H1 (cell line): ENCODE measurements around the gene CKM. TPM values are rescaled to one million over a fixed set of nuclear protein-coding genes. Genes with fewer than 3 reads are reported as not detected.
A peak's percentile ranks its signal among the peaks of the same experiment; 100 is the strongest.

Source experiments
- CTCF ChIA-PET: fragments of 300-600 bp; sonication (Branson Sonifier 250); formaldehyde crosslinking; loops from one replicate; lab custom pipeline; 2021; ENCODE audit not compliant: partially characterized antibody; lab: Charles Lee
- POLR2A ChIA-PET: fragments of 300-600 bp; sonication (Branson Sonifier 250); formaldehyde crosslinking; loops from one replicate; lab custom pipeline; 2021; ENCODE audit warnings: inconsistent platforms; ENCODE audit not compliant: partially characterized antibody; lab: Charles Lee
- DNase-seq, 2 experiments: peaks; one replicate each; pipeline versions ENCODE4 v3.0.0 to v3.0.0-alpha.2; 2010 to 2022; ENCODE audit warnings: low spot score in 2 of 2, low read depth in 1 of 2, mixed read lengths in 1 of 2
- FAIRE-seq: peaks from 2 replicates; lab custom pipeline; 2011; peaks lifted over from hg19 to GRCh38; lab: Jason Lieb, UNC
- H2AFZ ChIP-seq: 2 replicates; pipeline ENCODE4 v1.8.1; 2012; ENCODE audit warnings: low read length, inconsistent platforms
- H2AK5ac ChIP-seq: 2 replicates; pipeline ENCODE4 v1.6.1; 2013; ENCODE audit warnings: low read depth, low read length
- H2BK120ac ChIP-seq: replicated peaks from 2 replicates; pipeline ENCODE3; 2013; ENCODE audit warnings: low read depth, low read length, inconsistent platforms
- H2BK12ac ChIP-seq: 2 replicates; pipeline ENCODE4 v1.6.1; 2013; ENCODE audit warnings: low read depth, low read length
- H2BK15ac ChIP-seq: 2 replicates; pipeline ENCODE4 v1.6.1; 2013; ENCODE audit warnings: low read length
- H2BK20ac ChIP-seq: 2 replicates; pipeline ENCODE4 v1.6.1; 2013; ENCODE audit warnings: low read length
- H2BK5ac ChIP-seq: 2 replicates; pipeline ENCODE4 v1.6.1; 2013; ENCODE audit warnings: low read depth, low read length
- H3K14ac ChIP-seq: 2 replicates; pipeline ENCODE4 v1.6.1; 2013; ENCODE audit warnings: inconsistent platforms; ENCODE audit not compliant: insufficient read length
- H3K18ac ChIP-seq: 2 replicates; pipeline ENCODE4 v1.6.1; 2013; ENCODE audit warnings: low read length; ENCODE audit errors: extremely low read depth
- H3K23ac ChIP-seq: 2 replicates; pipeline ENCODE4 v1.6.1; 2013; ENCODE audit warnings: inconsistent platforms; ENCODE audit not compliant: insufficient read length
- H3K23me2 ChIP-seq: 2 replicates; pipeline ENCODE4 v1.6.1; 2013; ENCODE audit warnings: low read depth, low read length
- H3K27ac ChIP-seq: 2 replicates; pipeline ENCODE4 v1.6.1; 2011; ENCODE audit warnings: low read depth, low read length, inconsistent platforms
- H3K27me3 ChIP-seq, 4 experiments: replicated peaks in 1 of 4; 1 replicate in 1 of 4; 2 replicates in 3 of 4; pipeline versions ENCODE4 v1.6.1 to v1.8.1; 2011 to 2013; ENCODE audit warnings: low read length in 3 of 4, mild to moderate bottlenecking in 3 of 4, inconsistent platforms in 2 of 4, mixed read lengths in 2 of 4, moderate library complexity in 1 of 4; ENCODE audit not compliant: control insufficient read depth in 3 of 4, insufficient read depth in 3 of 4; ENCODE audit errors: extremely low read depth in 1 of 4
- H3K36me3 ChIP-seq, 4 experiments: 2 replicates each; pipeline versions ENCODE4 v1.6.1 to v1.8.1; 2011 to 2013; ENCODE audit warnings: mild to moderate bottlenecking in 4 of 4, low read length in 3 of 4, moderate library complexity in 2 of 4, control low read depth in 1 of 4, inconsistent platforms in 1 of 4; ENCODE audit not compliant: insufficient read depth in 4 of 4, control insufficient read depth in 2 of 4
- H3K4ac ChIP-seq: replicated peaks from 2 replicates; pipeline ENCODE3; 2013; ENCODE audit warnings: low read length, low read depth, mixed read lengths, inconsistent platforms; ENCODE audit not compliant: insufficient read length
- H3K4me1 ChIP-seq, 4 experiments: replicated peaks in 1 of 4; 1 replicate in 1 of 4; 2 replicates in 3 of 4; pipeline versions ENCODE4 v1.6.1 to v1.8.1; 2011 to 2013; ENCODE audit warnings: low read length in 3 of 4, inconsistent platforms in 2 of 4, mixed read lengths in 1 of 4; ENCODE audit not compliant: insufficient read depth in 4 of 4, control insufficient read depth in 3 of 4
- H3K4me2 ChIP-seq, 2 experiments: 2 replicates each; pipeline versions ENCODE4 v1.6.1 to v1.8.1; 2011 to 2013; ENCODE audit warnings: low read depth in 2 of 2, low read length in 2 of 2, control low read depth in 1 of 2, inconsistent platforms in 1 of 2, mild to moderate bottlenecking in 1 of 2; ENCODE audit not compliant: insufficient read depth in 1 of 2
- H3K4me3 ChIP-seq, 4 experiments: fragments of 200-600, 300-600 bp in 1 of 4; sonication (generic), shearing (Covaris generic), sonication (Bioruptor Twin) in 1 of 4; 2 replicates each; pipeline versions ENCODE4 v1.5.1 to v1.8.1; 2011 to 2016; ENCODE audit warnings: low read length in 4 of 4, low read depth in 3 of 4, control low read depth in 2 of 4, inconsistent platforms in 2 of 4, mild to moderate bottlenecking in 2 of 4, mixed read lengths in 1 of 4, moderate library complexity in 1 of 4; ENCODE audit not compliant: insufficient read depth in 2 of 4; ENCODE audit errors: extremely low read depth in 1 of 4
- H3K56ac ChIP-seq: replicated peaks from 2 replicates; pipeline ENCODE3; 2013; ENCODE audit warnings: low read depth, mild to moderate bottlenecking, mixed read lengths, low read length, inconsistent platforms; ENCODE audit not compliant: insufficient read length
- H3K79me1 ChIP-seq: 2 replicates; pipeline ENCODE4 v1.6.1; 2013; ENCODE audit warnings: low read depth, low read length, control low read depth
- H3K79me2 ChIP-seq, 2 experiments: 2 replicates each; pipeline versions ENCODE4 v1.6.1 to v1.8.1; 2012 to 2013; ENCODE audit warnings: low read length in 2 of 2, mild to moderate bottlenecking in 2 of 2, inconsistent platforms in 1 of 2; ENCODE audit not compliant: insufficient read depth in 2 of 2, control insufficient read depth in 1 of 2
- H3K9ac ChIP-seq, 4 experiments: replicated peaks in 1 of 4; 1 replicate in 1 of 4; 2 replicates in 3 of 4; pipeline versions ENCODE4 v1.6.1 to v1.8.1; 2011 to 2013; ENCODE audit warnings: low read depth in 3 of 4, low read length in 3 of 4, control low read depth in 2 of 4, mild to moderate bottlenecking in 2 of 4, moderate library complexity in 2 of 4, inconsistent platforms in 1 of 4; ENCODE audit errors: extremely low read depth in 1 of 4
- H3K9me3 ChIP-seq, 2 experiments: 2 replicates each; pipeline versions ENCODE4 v1.6.1 to v1.8.1; 2012 to 2013; ENCODE audit warnings: mild to moderate bottlenecking in 2 of 2, moderate library complexity in 2 of 2, control low read depth in 1 of 2, inconsistent platforms in 1 of 2, low read depth in 1 of 2, low read length in 1 of 2, mixed read lengths in 1 of 2; ENCODE audit not compliant: insufficient read depth in 2 of 2
- H4K20me1 ChIP-seq, 2 experiments: replicated peaks in 1 of 2; 2 replicates each; pipeline versions ENCODE3 to v1.8.1; 2011 to 2013; ENCODE audit warnings: inconsistent platforms in 2 of 2, low read length in 2 of 2, mild to moderate bottlenecking in 1 of 2; ENCODE audit not compliant: insufficient read depth in 2 of 2, control insufficient read depth in 1 of 2
- H4K5ac ChIP-seq: 2 replicates; pipeline ENCODE4 v1.6.1; 2013; ENCODE audit warnings: low read length, low read depth, mixed read lengths, inconsistent platforms; ENCODE audit not compliant: insufficient read length
- H4K8ac ChIP-seq: 2 replicates; pipeline ENCODE4 v1.8.0; 2013; ENCODE audit warnings: mild to moderate bottlenecking, moderate library complexity, low read length, inconsistent platforms; ENCODE audit not compliant: insufficient read depth; ENCODE audit errors: extremely low read depth
- H4K91ac ChIP-seq: replicated peaks from 2 replicates; pipeline ENCODE3; 2013; ENCODE audit warnings: low read length, mixed read lengths, inconsistent platforms; ENCODE audit not compliant: insufficient read length
- CHD1 ChIP-seq: IDR thresholded peaks from 2 replicates; pipeline ENCODE4 v1.6.1; 2012; ENCODE audit warnings: low read depth, low read length, improper control_type of control experiment
- CHD2 ChIP-seq: IDR thresholded peaks from 2 replicates; pipeline ENCODE4 v1.6.1; 2012; ENCODE audit warnings: low read length, improper control_type of control experiment
- HDAC6 ChIP-seq: IDR thresholded peaks from one replicate; pipeline ENCODE4 v1.7.1; 2012; ENCODE audit warnings: low read depth, mild to moderate bottlenecking, inconsistent platforms, low read length, moderate library complexity
- SP4 ChIP-seq: IDR thresholded peaks from 2 replicates; pipeline ENCODE4 v1.6.1; 2012; ENCODE audit warnings: low read length, inconsistent platforms
- ZNF274 ChIP-seq: IDR thresholded peaks from 2 replicates; pipeline ENCODE4 v1.7.0; 2012; ENCODE audit warnings: low read length, borderline replicate concordance; ENCODE audit errors: extremely low read depth
- WGBS, 2 experiments: shearing (Covaris generic) in 1 of 2; methylation state at CpG; one replicate each; pipeline versions ENCODE4 v1.1.6 to v1.1.7; 2013 to 2015; ENCODE audit warnings: low lambda C conversion rate in 2 of 2, mixed read lengths in 2 of 2, inconsistent platforms in 1 of 2, low coverage in 1 of 2, missing lambda C conversion rate in 1 of 2; ENCODE audit not compliant: insufficient replicate concordance in 2 of 2, insufficient coverage in 1 of 2, insufficient read length in 1 of 2; ENCODE audit errors: extremely low coverage in 1 of 2, missing lambda C conversion rate in 1 of 2; 5-methylcytosine and 5-hydroxymethylcytosine counted together
- polyA plus RNA-seq, 7 experiments: library from polyadenylated mRNA; depleted of rRNA in 3 of 7; stranded (reverse) in 5 of 7; unstranded in 2 of 7; fragments of >200 nt in 5 of 7; fragments of 200-250 nt in 2 of 7; gene quantifications; 1 replicate in 5 of 7; 2 replicates in 1 of 7; 4 replicates in 1 of 7; pipeline versions ENCODE4 v1.2.1 to v1.2.3, GENCODE V29; 2011 to 2013; ENCODE audit warnings: missing spikeins in 2 of 7, mixed read lengths in 2 of 7
- total RNA-seq: library from RNA; stranded (reverse); fragmentation: NEBNext Ultra II Directional; extraction: Animal tissue kit (Norgen Biotek cat#: 25700); gene quantifications from 2 replicates; pipeline ENCODE4 v1.2.1, GENCODE V29; 2021

The CKM gene
- total and polyA plus RNA-seq, 2 of the 8 experiments (the other 6 are each of a cell fraction or from before 2014, with no cell fraction given) = 0.08 TPM; not detected in 1

DNA sequence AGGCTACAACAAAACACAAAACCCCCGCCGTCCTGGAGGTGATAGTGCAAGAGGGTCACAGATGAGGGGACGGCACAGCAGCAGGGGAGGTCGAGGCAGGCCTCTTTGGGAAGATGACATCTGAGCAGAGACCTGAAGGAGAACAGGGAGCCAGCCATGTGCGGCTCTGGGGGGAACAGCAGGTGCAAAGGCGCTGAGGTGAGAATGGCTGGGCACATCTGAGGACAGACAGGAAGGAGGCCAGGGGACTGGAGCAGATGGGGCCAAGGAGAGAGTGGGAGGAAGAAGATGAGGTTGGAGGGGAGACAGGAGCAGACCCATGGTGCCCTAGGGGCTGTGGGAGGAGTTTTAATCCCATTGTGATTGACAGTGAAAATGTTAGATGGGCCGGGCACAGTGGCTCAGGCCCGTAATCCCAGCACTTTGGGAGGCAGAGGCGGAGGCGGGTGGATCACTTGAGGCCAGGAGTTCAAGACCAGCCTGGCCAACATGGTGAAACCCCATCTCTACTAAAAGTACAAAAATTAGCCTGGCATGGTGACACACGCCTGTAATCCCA, 1.8 kb upstream of the CKM start:
- peak overlapping the region; percentile 80; the same call in 1 of the 2 replicates for H2BK12ac ChIP-seq
- no peak for TF ChIP-seq CHD1
- no peak for TF ChIP-seq CHD2
- TF ChIP-seq SP4 = no peak
- no peak for TF ChIP-seq ZNF274
- no peak for TF ChIP-seq HDAC6
- TF ChIP-seq, all 59 proteins: peak for 0
- Histone ChIP-seq H3K4me3 (peak overlapping the region in 1 of 4 experiments; percentile 52; a peak in 1 of 8 replicates), H3K56ac (no peak overlapping the region), H3K18ac (peak overlapping the region; percentile 93), H3K36me3 (no peaks in the 10 kb centered on the region), H3K4me1 (peaks cover 2 to 18% (median 6%) of the 10 kb centered on the region in 4 experiments; a peak in 6 of 7 replicates), H3K14ac (no peak overlapping the region), H2BK20ac (no peak overlapping the region), H2BK120ac (no peak overlapping the region), H3K23me2 (peaks cover 3% of the 10 kb centered on the region; the same call in 1 of the 2 replicates), H4K5ac (no peak overlapping the region), H2AK5ac (no peak overlapping the region), H3K23ac (no peak overlapping the region), H3K27ac (no peak overlapping the region), H4K20me1 (peaks cover 0 to 2% of the 10 kb centered on the region in 2 experiments), H3K4me2 (peak overlapping the region; percentile 42 to 71; a peak in 3 of 4 replicates), H2BK15ac (peak overlapping the region; percentile 61; the same call in 1 of the 2 replicates), H3K9me3 (no peaks in the 10 kb centered on the region), H3K79me2 (no peaks in the 10 kb centered on the region), H3K27me3 (peaks cover 0 to 14% (median 11%) of the 10 kb centered on the region in 4 experiments; a peak in 5 of 7 replicates), H3K9ac (no peak overlapping the region), H4K91ac (peak overlapping the region; percentile 45), H3K79me1 (no peaks in the 10 kb centered on the region), H2AFZ (peak overlapping the region; percentile 74; the same call in 1 of the 2 replicates), H4K8ac (no peak overlapping the region), H3K4ac (peak overlapping the region; percentile 13), H2BK5ac (0 out of 2 replicates have a peak overlapping the region, but pooled peaks have one; percentile 44)
- DNase-seq = no peak
- CTCF ChIA-PET = interaction anchor here (0.9 kb wide), 1 partner anchor 162 kb away, joined by 4 read pairs; no protein-coding TSS in a partner anchor
- 71% methylated on average over 11 of the region's 11 CpGs; no CpG with 5 or more reads in 1 of the 2 experiments for WGBS, 2 experiments
- POLR2A ChIA-PET = interaction anchor here (0.6 to 2.3 kb wide), 4 partner anchors 16 to 96 kb away, joined by 3 to 5 read pairs (median 4); no protein-coding TSS in a partner anchor
- FAIRE-seq = no peak
